ENCODE data around the gene GLRX. TPM values are rescaled to one million over a fixed set of nuclear protein-coding genes. Genes with fewer than 3 reads are reported as not detected.
"Not testable (repeated sequence)": the region's sequence is repeated elsewhere in the genome, so short reads cannot be mapped to it uniquely, and the experiment has no call there.

Gene GLRX, protein sequence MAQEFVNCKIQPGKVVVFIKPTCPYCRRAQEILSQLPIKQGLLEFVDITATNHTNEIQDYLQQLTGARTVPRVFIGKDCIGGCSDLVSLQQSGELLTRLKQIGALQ
- 10 to 100 TPM; 50.4 to 51.1 TPM for total RNA-seq

DNA sequence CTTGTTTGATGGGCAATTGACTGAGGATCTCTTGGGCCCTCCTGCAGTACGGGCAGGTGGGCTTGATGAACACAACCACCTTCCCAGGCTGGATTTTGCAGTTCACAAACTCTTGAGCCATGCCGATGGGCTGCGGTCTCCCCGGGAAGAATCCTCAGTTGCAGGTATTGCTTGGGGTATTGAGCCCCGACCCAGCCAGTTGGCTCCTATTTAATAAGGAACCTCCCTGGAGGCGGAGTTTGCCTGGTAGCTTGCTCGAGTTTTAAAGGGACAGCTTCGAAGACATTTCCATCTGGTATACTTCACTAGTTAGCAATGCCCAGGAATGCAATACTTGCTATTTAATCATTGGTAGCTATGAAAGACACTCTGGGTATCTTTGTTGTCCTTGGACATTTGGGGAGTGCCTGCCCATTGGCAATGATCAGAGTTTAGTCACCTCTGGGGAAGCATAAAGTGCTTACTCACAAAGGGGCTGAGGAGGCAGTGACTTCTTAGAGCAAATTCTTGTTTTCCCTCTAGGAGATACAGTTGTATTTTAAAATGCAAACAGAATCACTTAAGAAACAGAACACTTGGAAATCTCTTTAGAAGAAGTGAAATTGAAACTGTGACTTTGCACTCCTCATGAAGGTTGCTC, at the start of gene GLRX:
Gene GLRX, minus strand, starts transcription at position 185 of the 640 bp plus-strand sequence. Its CDS starts 64 bp downstream, at position 121.
- intact Hi-C loops (cut with micrococcal nuclease): loop anchor here (1.0 to 10.0 kb wide), 10 partner anchors 12 to 1142 kb away; partner anchors contain the start of genes CAST and ERAP2
- Mint-ChIP-seq H3K36me3 (ENCODE audit: low read depth) (peaks cover 7% of the 10 kb centered on the region), H3K27me3 (ENCODE audit: low read depth) (no peaks in the 10 kb centered on the region), H3K4me1 (ENCODE audit: low read depth) (peaks cover 61% of the 10 kb centered on the region), H3K9me3 (no peaks in the 10 kb centered on the region), H3K4me3 (peak within 1 kb of the TSS; percentile 96), H3K27ac (peak within 1 kb of the TSS; percentile 98)
- DNase-seq: peak; percentile 64
- CTCF ChIA-PET: interaction anchor here (0.7 to 7.6 kb wide), 10 partner anchors 8 to 46 kb away, joined by 3 to 61 read pairs (median 3); no protein-coding TSS in a partner anchor

DNA sequence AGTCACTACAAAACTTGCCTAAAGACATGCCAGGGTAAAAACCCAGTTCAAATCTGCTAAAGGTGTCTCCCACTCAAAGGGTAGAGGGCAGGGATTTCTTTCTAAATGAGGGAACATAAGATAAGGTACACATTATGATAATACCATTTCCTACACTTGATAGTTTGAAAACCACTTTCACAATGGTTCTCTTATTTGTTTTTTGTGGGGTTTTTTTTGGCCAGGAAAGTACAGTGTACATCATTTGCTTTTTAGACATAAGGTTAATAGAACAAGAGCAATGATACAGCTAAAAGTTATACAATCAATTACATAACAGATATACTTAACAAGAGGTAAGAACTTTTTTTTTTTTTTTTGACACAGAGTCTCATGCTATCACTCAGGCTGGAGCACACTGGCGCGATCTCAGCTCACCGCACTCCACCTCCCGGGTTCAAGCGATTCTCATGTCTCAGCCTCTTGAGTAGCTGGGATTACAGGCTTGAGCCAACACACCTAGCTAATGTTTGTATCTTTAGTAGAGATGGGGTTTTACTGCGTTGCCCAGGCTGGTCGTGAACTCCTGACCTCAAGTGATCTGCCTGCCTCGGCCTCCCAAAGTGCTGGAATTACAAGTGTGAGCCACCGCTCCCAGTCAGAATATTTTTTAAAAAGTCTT, 48.8 kb upstream of the GLRX start:
- H3K27ac Mint-ChIP-seq: peak overlapping the region; percentile 99
- H3K9me3 Mint-ChIP-seq: peaks cover 2% of the 10 kb centered on the region
- DNase-seq: no peak
- H3K27me3 Mint-ChIP-seq (ENCODE audit: low read depth): no peaks in the 10 kb centered on the region
- no peaks in the 10 kb centered on the region for H3K36me3 Mint-ChIP-seq (ENCODE audit: low read depth)
- CTCF ChIA-PET: interaction anchor here (0.6 to 2.9 kb wide), 6 partner anchors 9 to 1063 kb away, joined by 3 to 9 read pairs (median 5); no protein-coding TSS in a partner anchor
- peak overlapping the region; percentile 68 for H3K4me3 Mint-ChIP-seq
- intact Hi-C loops (cut with micrococcal nuclease): loop anchor here (2.0 kb wide), 4 partner anchors 48 to 1678 kb away; partner anchors contain the start of gene GLRX
- H3K4me1 Mint-ChIP-seq (ENCODE audit: low read depth): peaks cover 53% of the 10 kb centered on the region

DNA sequence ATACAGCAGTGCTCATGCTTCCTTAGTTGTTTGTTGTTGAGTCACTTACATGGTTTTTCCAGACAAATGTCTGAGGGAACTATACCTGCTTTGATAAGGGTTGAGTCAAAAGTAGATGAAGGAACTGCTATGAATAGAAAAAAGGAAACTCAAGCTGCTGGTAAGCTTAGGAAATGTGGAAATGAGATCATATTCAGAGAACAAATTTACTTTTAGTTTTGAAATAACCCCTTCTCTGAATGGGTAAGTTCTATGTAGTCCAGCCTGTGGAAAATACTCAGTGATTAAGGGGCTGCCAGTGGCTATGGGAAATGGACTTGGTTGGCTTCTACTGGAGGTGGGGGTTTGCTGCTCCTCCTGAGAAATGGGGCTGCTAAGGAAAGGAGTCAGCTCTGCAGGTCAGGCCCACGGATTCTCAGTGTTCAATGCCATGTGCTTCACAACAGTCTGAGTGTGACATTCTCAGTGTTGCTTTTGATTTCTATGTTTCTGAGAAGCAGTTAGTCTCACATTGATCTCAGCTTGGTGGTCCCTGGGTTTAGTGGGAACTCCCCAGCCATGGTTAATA, 47.7 kb upstream of the GLRX start:
- Mint-ChIP-seq H3K9me3 (peaks cover 2% of the 10 kb centered on the region), H3K4me3 (peak overlapping the region; percentile 68), H3K27ac (peak overlapping the region; percentile 99), H3K36me3 (ENCODE audit: low read depth) (no peaks in the 10 kb centered on the region), H3K27me3 (ENCODE audit: low read depth) (no peaks in the 10 kb centered on the region), H3K4me1 (ENCODE audit: low read depth) (peaks cover 59% of the 10 kb centered on the region)
- CTCF ChIA-PET: interaction anchor here (0.6 to 2.0 kb wide), 11 partner anchors 8 to 522 kb away, joined by 3 to 6 read pairs (median 4); no protein-coding TSS in a partner anchor
- DNase-seq: peak; percentile 65
- intact Hi-C loops (cut with micrococcal nuclease): loop anchor here (1.0 to 2.0 kb wide), 18 partner anchors 11 to 1679 kb away; partner anchors contain the start of genes ELL2, GLRX and RFESD

DNA sequence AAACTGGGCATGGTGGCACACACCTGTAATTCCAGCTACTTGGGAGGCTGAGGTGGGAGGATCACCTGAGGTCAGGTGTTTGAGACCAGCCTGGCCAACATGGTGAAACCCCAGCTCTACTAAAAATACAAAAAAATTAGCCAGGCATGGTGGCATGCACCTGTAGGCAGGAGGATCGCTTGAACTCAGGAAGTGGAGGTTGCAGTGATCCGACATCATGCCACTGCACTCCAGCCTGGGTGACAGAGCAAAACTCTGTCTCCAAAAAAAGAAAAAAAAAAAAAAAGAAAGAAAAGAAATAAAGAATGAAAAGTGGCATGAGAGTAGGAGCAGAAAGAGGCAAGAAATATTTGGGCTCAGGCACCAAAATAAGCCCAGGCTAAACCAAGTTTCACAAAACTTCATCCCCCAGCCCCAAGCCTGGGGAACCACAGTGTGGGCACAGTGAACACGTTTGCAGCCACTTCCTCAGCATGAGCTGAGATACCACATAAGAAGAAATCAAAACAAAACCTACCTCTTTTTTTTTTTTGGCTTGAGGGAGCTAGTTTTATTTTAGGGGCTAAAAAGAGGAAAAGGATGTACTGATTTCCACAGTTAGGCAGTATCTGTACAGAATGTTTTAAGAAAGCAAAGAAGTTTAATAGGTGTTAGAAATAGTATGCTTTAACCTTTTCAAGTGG, 46.8 kb upstream of the GLRX start:
- Mint-ChIP-seq H3K27ac (peak overlapping the region; percentile 86), H3K4me1 (ENCODE audit: low read depth) (peaks cover 59% of the 10 kb centered on the region)
- peak; percentile 80 for DNase-seq
- not testable (repeated sequence) for H3K9me3 Mint-ChIP-seq; H3K4me3 Mint-ChIP-seq; H3K27me3 Mint-ChIP-seq (ENCODE audit: low read depth); H3K36me3 Mint-ChIP-seq (ENCODE audit: low read depth)
- intact Hi-C loops (cut with micrococcal nuclease): loop anchor here (5.0 to 10.0 kb wide), 2 partner anchors 938 to 1295 kb away; partner anchors contain the start of gene ERAP1
- CTCF ChIA-PET: interaction anchor here (0.6 to 1.9 kb wide), 9 partner anchors 9 to 523 kb away, joined by 3 to 6 read pairs (median 3); partner anchors contain the start of gene GLRX

DNA sequence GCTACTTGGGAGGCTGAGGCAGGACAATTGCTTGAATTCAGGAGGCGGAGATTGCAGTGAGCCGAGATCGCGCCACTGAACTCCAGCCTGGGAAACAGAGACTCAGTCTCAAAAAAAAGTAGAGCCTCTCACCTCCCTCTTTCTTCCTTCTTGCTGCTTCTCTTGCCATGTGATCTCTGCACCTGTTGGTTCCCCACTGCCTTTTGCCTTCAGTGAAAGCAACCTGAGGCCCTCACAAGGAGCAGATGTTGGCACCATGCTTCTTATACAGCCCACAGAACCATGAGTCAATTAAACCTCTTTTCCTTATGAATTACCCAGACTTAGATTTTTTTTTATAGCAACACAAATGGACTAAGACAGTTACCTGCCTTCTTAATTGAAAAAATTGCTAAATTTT, 45.6 kb upstream of the GLRX start:
- peak overlapping the region; percentile 86 for H3K27ac Mint-ChIP-seq
- H3K27me3 Mint-ChIP-seq (ENCODE audit: low read depth): no peaks in the 10 kb centered on the region
- intact Hi-C loops (cut with micrococcal nuclease): loop anchor here (5.0 to 10.0 kb wide), 2 partner anchors 939 to 1297 kb away; partner anchors contain the start of gene ERAP1
- no peak overlapping the region for H3K4me3 Mint-ChIP-seq
- CTCF ChIA-PET: interaction anchor here (0.9 to 1.1 kb wide), 2 partner anchors 45 to 46 kb away, joined by 3 read pairs; partner anchors contain the start of gene GLRX
- peaks cover 2% of the 10 kb centered on the region for H3K9me3 Mint-ChIP-seq
- DNase-seq: no peak
- H3K4me1 Mint-ChIP-seq (ENCODE audit: low read depth): peaks cover 63% of the 10 kb centered on the region
- H3K36me3 Mint-ChIP-seq (ENCODE audit: low read depth): no peaks in the 10 kb centered on the region

DNA sequence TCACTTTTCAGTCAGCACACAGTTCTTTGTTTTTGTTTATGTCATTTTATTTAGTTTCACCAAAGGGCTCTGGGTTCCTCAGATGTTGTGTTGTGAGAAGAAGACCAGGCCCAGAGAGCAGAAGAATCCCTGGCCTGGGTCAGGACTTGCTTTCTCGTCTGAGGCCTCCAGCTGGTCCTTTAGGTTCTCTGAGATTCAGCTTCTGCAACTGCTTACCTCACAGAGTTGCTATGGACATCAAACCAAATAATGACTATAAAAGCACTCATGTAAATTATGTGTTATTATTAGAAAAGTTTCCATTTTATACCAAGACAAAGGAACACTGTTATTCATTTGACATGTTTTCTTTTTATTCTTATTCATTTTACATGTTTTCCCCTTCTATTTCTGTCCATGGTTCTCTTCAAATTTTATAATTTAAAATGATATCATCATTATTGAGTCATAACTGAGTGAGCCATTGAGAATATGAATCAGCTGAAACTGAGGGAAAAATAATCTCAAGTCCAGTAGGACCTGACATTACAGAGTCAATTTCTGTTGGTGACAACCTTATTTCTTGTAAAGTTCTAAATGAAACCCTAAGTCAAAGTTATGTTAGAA, 44.0 kb upstream of the GLRX start:
- Mint-ChIP-seq H3K27ac (peak overlapping the region; percentile 76), H3K4me3 (no peak overlapping the region), H3K36me3 (ENCODE audit: low read depth) (no peaks in the 10 kb centered on the region), H3K27me3 (ENCODE audit: low read depth) (no peaks in the 10 kb centered on the region), H3K4me1 (ENCODE audit: low read depth) (peaks cover 71% of the 10 kb centered on the region), H3K9me3 (peaks cover 2% of the 10 kb centered on the region)
- CTCF ChIA-PET: interaction anchor here (0.6 kb wide), 1 partner anchor 376 kb away, joined by 3 read pairs; no protein-coding TSS in a partner anchor
- intact Hi-C loops (cut with micrococcal nuclease): loop anchor here (5.0 to 10.0 kb wide), 2 partner anchors 941 to 1298 kb away; partner anchors contain the start of gene ERAP1
- DNase-seq: no peak

DNA sequence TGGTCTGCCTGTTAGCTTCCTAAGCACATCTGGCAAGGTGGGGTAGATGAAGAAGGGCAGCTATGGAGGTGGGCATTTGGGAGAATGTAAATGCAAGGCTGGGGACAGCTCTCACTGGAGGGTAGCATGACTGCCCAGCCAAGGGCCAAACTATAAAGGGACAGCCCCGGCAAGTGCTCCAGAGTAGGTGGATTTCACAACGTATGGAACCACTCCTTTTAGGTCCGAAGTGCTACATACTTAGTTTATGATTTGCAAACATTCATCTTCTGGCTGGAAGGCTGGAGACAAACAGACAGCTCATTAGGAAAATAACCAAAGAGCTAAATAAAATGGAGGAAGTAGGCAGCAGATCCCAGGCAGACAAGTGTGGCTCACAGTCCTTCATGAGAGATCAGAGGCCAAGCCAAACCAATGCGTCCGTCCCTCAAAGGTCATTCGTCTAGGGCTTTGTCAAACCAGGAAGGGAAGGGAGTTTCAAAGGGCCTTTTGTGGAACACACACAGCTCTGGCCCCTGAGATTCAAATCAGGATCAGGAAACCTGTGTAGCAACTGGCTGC, 42.5 kb upstream of the GLRX start:
- intact Hi-C loops (cut with micrococcal nuclease): loop anchor here (5.0 to 10.0 kb wide), 2 partner anchors 942 to 1300 kb away; partner anchors contain the start of gene ERAP1
- H3K4me3 Mint-ChIP-seq: no peak overlapping the region
- peaks cover 2% of the 10 kb centered on the region for H3K9me3 Mint-ChIP-seq
- no peak for DNase-seq
- H3K27me3 Mint-ChIP-seq (ENCODE audit: low read depth): no peaks in the 10 kb centered on the region
- peaks cover 67% of the 10 kb centered on the region for H3K4me1 Mint-ChIP-seq (ENCODE audit: low read depth)
- H3K27ac Mint-ChIP-seq: no peak overlapping the region
- CTCF ChIA-PET: interaction anchor here (0.9 kb wide), 1 partner anchor 21 kb away, joined by 3 read pairs; no protein-coding TSS in a partner anchor
- no peaks in the 10 kb centered on the region for H3K36me3 Mint-ChIP-seq (ENCODE audit: low read depth)

DNA sequence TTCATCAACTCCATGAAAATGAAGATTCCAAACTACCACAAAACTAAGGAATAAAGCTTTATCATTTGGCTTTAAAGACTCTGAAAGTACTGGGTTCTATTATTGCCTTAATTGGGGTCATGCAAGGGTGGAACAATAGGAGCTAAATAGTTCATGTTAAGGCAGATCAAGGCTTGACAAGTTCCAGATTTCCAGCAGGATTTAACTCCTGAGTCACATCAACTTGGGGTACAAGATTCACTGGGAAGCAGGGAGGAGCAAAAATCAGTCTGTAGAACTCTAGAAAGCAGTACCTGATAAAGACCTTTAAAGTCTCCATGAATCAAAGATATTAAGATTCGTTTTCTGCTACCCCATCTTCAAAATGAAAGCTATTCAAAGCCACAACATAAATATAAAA, 41.9 kb upstream of the GLRX start:
- H3K4me1 Mint-ChIP-seq (ENCODE audit: low read depth): peaks cover 68% of the 10 kb centered on the region
- peaks cover 2% of the 10 kb centered on the region for H3K9me3 Mint-ChIP-seq
- no peak overlapping the region for H3K27ac Mint-ChIP-seq
- DNase-seq: no peak
- no peaks in the 10 kb centered on the region for H3K36me3 Mint-ChIP-seq (ENCODE audit: low read depth)
- no peaks in the 10 kb centered on the region for H3K27me3 Mint-ChIP-seq (ENCODE audit: low read depth)
- CTCF ChIA-PET: interaction anchor here (0.9 kb wide), 1 partner anchor 21 kb away, joined by 3 read pairs; no protein-coding TSS in a partner anchor
- H3K4me3 Mint-ChIP-seq: no peak overlapping the region
- intact Hi-C loops (cut with micrococcal nuclease): loop anchor here (10.0 kb wide), 1 partner anchor 1300 kb away; no protein-coding TSS in a partner anchor

DNA sequence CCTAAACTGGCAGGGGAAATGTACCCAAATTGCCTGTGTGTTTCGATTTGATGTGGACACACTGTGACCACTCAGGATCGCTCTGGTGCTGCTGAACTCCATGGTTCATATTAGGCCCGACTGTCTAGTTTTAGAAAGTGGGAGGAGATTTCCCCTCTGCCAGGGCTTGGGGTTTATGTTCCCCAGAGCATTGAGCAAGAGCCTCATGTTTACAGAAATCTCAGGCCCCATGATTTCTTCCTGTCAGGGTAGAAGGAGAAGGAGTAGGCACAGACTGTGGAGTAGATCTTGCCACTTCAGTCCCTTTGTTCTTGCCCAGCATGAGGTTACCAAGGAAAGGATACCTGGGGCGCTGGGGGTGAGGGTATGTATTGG, 40.8 kb upstream of the GLRX start:
- H3K9me3 Mint-ChIP-seq: peaks cover 2% of the 10 kb centered on the region
- no peaks in the 10 kb centered on the region for H3K27me3 Mint-ChIP-seq (ENCODE audit: low read depth)
- CTCF ChIA-PET: interaction anchor here (1.8 kb wide), 1 partner anchor 8 kb away, joined by 6 read pairs; no protein-coding TSS in a partner anchor
- H3K36me3 Mint-ChIP-seq (ENCODE audit: low read depth): no peaks in the 10 kb centered on the region
- H3K27ac Mint-ChIP-seq: peak overlapping the region; percentile 62
- no peak overlapping the region for H3K4me3 Mint-ChIP-seq
- H3K4me1 Mint-ChIP-seq (ENCODE audit: low read depth): peaks cover 69% of the 10 kb centered on the region
- intact Hi-C loops (cut with micrococcal nuclease): loop anchor here (10.0 kb wide), 1 partner anchor 1301 kb away; no protein-coding TSS in a partner anchor
- DNase-seq: no peak

DNA sequence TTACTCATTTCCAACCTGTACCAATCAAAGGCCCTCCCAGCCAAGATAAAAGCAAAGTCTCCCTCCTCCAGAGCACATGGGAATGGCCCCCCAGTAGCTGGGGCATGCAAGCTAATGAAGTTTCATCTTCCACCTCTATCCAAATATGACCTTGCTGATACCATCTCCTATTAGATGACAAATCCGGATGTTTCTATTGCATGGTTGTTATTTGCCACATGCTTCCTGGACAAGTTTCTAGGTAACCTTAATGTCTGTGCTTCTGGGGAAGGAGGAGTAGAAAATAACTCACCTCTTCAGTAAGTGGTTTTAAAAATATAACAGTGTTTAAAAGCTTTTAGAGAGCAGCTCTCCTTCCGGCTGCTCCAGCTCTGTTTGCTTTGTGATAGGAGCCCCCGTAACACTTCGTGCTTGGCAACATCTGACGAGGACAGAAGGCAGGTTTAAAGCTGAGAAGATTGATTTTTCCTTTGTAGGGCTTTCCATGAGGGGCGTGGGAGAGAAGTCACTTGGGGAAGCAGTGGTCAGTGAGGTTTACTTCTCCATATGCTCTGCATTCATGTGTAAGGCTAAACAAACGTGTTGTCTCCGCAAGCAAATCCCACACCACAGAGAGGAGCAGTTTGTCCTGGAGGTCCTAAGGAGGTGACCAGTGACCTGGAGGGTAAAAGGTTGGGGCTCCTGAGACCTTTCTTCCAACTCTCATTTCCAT, 40.3 kb upstream of the GLRX start:
- H3K27ac Mint-ChIP-seq: peak overlapping the region; percentile 72
- no peaks in the 10 kb centered on the region for H3K9me3 Mint-ChIP-seq
- CTCF ChIA-PET: interaction anchor here (0.7 to 1.8 kb wide), 5 partner anchors 8 to 474 kb away, joined by 3 to 8 read pairs (median 5); no protein-coding TSS in a partner anchor
- DNase-seq: no peak
- no peaks in the 10 kb centered on the region for H3K27me3 Mint-ChIP-seq (ENCODE audit: low read depth)
- peaks cover 69% of the 10 kb centered on the region for H3K4me1 Mint-ChIP-seq (ENCODE audit: low read depth)
- no peaks in the 10 kb centered on the region for H3K36me3 Mint-ChIP-seq (ENCODE audit: low read depth)
- intact Hi-C loops (cut with micrococcal nuclease): loop anchor here (10.0 kb wide), 1 partner anchor 1302 kb away; no protein-coding TSS in a partner anchor
- no peak overlapping the region for H3K4me3 Mint-ChIP-seq
